GM23338 (cell line): ENCODE results near the gene ALDH1A1. TPM values are rescaled to one million over a fixed set of nuclear protein-coding genes. Genes with fewer than 3 reads are reported as not detected.

Source experiments
- ATAC-seq: fragments of 200-7000 bp; cut with Tn5 transposase; 3 replicates; pipeline ENCODE4 v1.9.1; 2020
- DNase-seq: peaks from one replicate; pipeline ENCODE4 v3.0.0-alpha.2; 2015; ENCODE audit warnings: low spot score
- H2AFZ ChIP-seq: fragments of 200-600 bp; sonication (generic); 2 replicates; pipeline ENCODE4 v1.8.0; 2016; ENCODE audit warnings: antibody characterized with exemption, mild to moderate bottlenecking, moderate library complexity
- H3F3A ChIP-seq: fragments of 200-600 bp; sonication (generic); replicated peaks from 2 replicates; pipeline ENCODE4 v1.8.0; 2017; ENCODE audit warnings: antibody characterized with exemption, mixed run types, low read depth
- H3K27ac ChIP-seq: fragments of 200-600 bp; sonication (generic); 2 replicates; pipeline ENCODE4 v1.6.1; 2016; ENCODE audit warnings: low read depth
- H3K27me3 ChIP-seq: fragments of 200-600 bp; sonication (generic); 2 replicates; pipeline ENCODE4 v1.8.0; 2016; ENCODE audit warnings: mild to moderate bottlenecking, mixed run types, moderate library complexity; ENCODE audit not compliant: insufficient read depth
- H3K36me3 ChIP-seq: fragments of 200-600 bp; sonication (generic); 2 replicates; pipeline ENCODE4 v1.8.0; 2016; ENCODE audit warnings: mild to moderate bottlenecking; ENCODE audit not compliant: insufficient read depth
- H3K4me1 ChIP-seq: fragments of 200-600 bp; sonication (generic); 2 replicates; pipeline ENCODE4 v1.8.0; 2016; ENCODE audit warnings: mild to moderate bottlenecking, moderate library complexity; ENCODE audit not compliant: insufficient read depth
- H3K4me2 ChIP-seq: fragments of 200-600 bp; sonication (generic); 2 replicates; pipeline ENCODE4 v1.7.1; 2017; ENCODE audit warnings: mixed run types
- H3K4me3 ChIP-seq: fragments of 200-600 bp; sonication (generic); 2 replicates; pipeline ENCODE4 v1.6.1; 2016; ENCODE audit warnings: mixed run types
- H3K79me2 ChIP-seq: fragments of 200-600 bp; sonication (generic); replicated peaks from 2 replicates; pipeline ENCODE4 v1.8.0; 2017; ENCODE audit warnings: mild to moderate bottlenecking; ENCODE audit not compliant: insufficient read depth
- H3K9me2 ChIP-seq: fragments of 200-600 bp; sonication (generic); 2 replicates; pipeline ENCODE4 v1.8.0; 2017; ENCODE audit not compliant: insufficient read depth
- H4K20me1 ChIP-seq: fragments of 200-600 bp; sonication (generic); replicated peaks from 2 replicates; pipeline ENCODE4 v1.8.0; 2017; ENCODE audit warnings: mild to moderate bottlenecking; ENCODE audit not compliant: insufficient read depth
- H3K27ac Mint-ChIP-seq: 2 replicates; pipeline ENCODE4 v1.8.0; 2020; ENCODE audit warnings: inconsistent platforms, mild to moderate bottlenecking, moderate library complexity, mixed read lengths
- H3K27me3 Mint-ChIP-seq: 3 replicates; pipeline ENCODE4 v1.8.0; 2022; ENCODE audit warnings: low read depth, mild to moderate bottlenecking, moderate library complexity, mixed read lengths, inconsistent platforms; ENCODE audit not compliant: insufficient read depth, poor library complexity
- H3K36me3 Mint-ChIP-seq: 3 replicates; pipeline ENCODE4 v1.8.0; 2021; ENCODE audit warnings: low read depth, mild to moderate bottlenecking, inconsistent platforms, moderate library complexity, mixed read lengths
- H3K4me1 Mint-ChIP-seq: 3 replicates; pipeline ENCODE4 v1.8.0; 2020; ENCODE audit warnings: mild to moderate bottlenecking, inconsistent platforms, mixed read lengths
- H3K4me3 Mint-ChIP-seq: 3 replicates; pipeline ENCODE4 v1.8.0; 2021; ENCODE audit warnings: moderate library complexity, mild to moderate bottlenecking, inconsistent platforms, mixed read lengths
- H3K9me3 Mint-ChIP-seq: 3 replicates; pipeline ENCODE4 v1.8.0; 2020; ENCODE audit warnings: moderate library complexity, mild to moderate bottlenecking, inconsistent platforms, mixed read lengths
- EZH2 ChIP-seq: fragments of 200-600 bp; sonication (generic); IDR thresholded peaks from one replicate; pipeline ENCODE4 v1.8.0; 2017; ENCODE audit warnings: antibody characterized with exemption, mild to moderate bottlenecking, low read depth; ENCODE audit not compliant: unreplicated experiment
- EZH2phosphoT487 ChIP-seq: fragments of 200-600 bp; sonication (generic); IDR thresholded peaks from one replicate; pipeline ENCODE4 v1.8.1; 2018; ENCODE audit warnings: antibody characterized with exemption; ENCODE audit not compliant: unreplicated experiment
- POLR2AphosphoS5 ChIP-seq: IDR thresholded peaks from 2 replicates; pipeline ENCODE4 v1.6.1; 2016; ENCODE audit warnings: antibody characterized with exemption, low read depth
- REST ChIP-seq: IDR thresholded peaks from one replicate; pipeline ENCODE4 v1.6.1; 2018; ENCODE audit warnings: antibody characterized with exemption; ENCODE audit not compliant: unreplicated experiment
- ZNF114 ChIP-seq: fragments of 250-450 bp; sonication (Bioruptor Pico); IDR thresholded peaks from 2 replicates; pipeline ENCODE4 v1.5.0; 2020; ENCODE audit warnings: mild to moderate bottlenecking, moderate library complexity
- polyA plus RNA-seq: library from polyadenylated mRNA; unstranded; fragments of >200 nt; fragmentation: Nextera tagmentation; extraction: Ambion mirVana; gene quantifications from 2 replicates; pipeline ENCODE4 v1.2.1, GENCODE V29; 2016
- total RNA-seq: library from RNA; depleted of rRNA; stranded (reverse); fragments of >200 nt; shearing (Covaris generic); gene quantifications from 2 replicates; pipeline ENCODE4 v1.2.3, GENCODE V29; 2014
- TF ChIP-seq, protein P1 (sequence below): fragments of 250-450 bp; sonication (Bioruptor Pico); IDR thresholded peaks from 2 replicates; pipeline ENCODE4 v1.5.0; 2020; ENCODE audit warnings: mild to moderate bottlenecking, moderate library complexity

The ALDH1A1 gene
- total and polyA plus RNA-seq, 2 experiments from 2014 or later = 2.1 to 3.4 TPM

DNA sequence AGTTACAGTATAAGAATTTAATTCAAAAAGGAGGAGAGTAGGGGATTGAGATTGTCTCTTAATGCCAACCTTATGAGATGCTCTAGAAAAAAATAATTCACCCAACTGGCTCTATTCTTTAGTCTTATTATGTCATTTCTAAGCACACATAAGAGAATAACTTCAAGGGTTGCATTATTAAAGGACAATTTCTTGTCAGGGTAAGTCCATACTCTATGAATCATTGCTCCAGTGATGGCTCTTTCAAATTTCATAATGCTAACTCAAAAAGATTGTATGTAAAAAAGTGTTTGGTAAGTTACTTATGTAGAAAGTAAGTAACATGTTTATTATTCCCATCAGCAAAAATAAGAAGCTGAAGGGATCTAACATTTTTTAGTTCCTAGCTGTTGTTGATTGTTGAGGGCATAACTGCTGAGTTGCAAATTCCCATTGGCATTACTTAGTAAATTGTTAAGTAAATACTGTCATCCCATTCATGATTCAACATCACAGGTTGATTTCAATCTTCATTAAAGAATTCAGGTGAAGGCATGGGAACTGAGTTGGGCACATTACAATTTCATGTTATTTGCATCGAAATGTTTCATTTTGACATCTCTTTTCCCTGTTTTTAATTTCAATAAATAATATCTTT is 28.6 kb downstream of the ALDH1A1 start:
- Histone ChIP-seq H2AFZ (no peak overlapping the region), H3K4me3 (no peak overlapping the region), H3K4me1 (no peaks in the 10 kb centered on the region), H3K4me2 (no peak overlapping the region), H4K20me1 (no peaks in the 10 kb centered on the region), H3K79me2 (no peaks in the 10 kb centered on the region), H3K27me3 (no peaks in the 10 kb centered on the region), H3F3A (no peaks in the 10 kb centered on the region), H3K36me3 (no peaks in the 10 kb centered on the region), H3K9me2 (no peaks in the 10 kb centered on the region), H3K27ac (no peak overlapping the region)
- H3K9me3 Mint-ChIP-seq = no peaks in the 10 kb centered on the region
- DNase-seq (no peak), ATAC-seq (no peak)
- no peak overlapping the region for H3K4me3 Mint-ChIP-seq
- no peaks in the 10 kb centered on the region for H3K36me3 Mint-ChIP-seq
- H3K27ac Mint-ChIP-seq = no peak overlapping the region
- no peaks in the 10 kb centered on the region for H3K27me3 Mint-ChIP-seq
- TF ChIP-seq EZH2 (no peak), ZNF114 (CRISPR knock-in tag) (no peak), EZH2phosphoT487 (no peak), REST (no peak), POLR2AphosphoS5 (no peak)
- TF ChIP-seq, protein P1, sequence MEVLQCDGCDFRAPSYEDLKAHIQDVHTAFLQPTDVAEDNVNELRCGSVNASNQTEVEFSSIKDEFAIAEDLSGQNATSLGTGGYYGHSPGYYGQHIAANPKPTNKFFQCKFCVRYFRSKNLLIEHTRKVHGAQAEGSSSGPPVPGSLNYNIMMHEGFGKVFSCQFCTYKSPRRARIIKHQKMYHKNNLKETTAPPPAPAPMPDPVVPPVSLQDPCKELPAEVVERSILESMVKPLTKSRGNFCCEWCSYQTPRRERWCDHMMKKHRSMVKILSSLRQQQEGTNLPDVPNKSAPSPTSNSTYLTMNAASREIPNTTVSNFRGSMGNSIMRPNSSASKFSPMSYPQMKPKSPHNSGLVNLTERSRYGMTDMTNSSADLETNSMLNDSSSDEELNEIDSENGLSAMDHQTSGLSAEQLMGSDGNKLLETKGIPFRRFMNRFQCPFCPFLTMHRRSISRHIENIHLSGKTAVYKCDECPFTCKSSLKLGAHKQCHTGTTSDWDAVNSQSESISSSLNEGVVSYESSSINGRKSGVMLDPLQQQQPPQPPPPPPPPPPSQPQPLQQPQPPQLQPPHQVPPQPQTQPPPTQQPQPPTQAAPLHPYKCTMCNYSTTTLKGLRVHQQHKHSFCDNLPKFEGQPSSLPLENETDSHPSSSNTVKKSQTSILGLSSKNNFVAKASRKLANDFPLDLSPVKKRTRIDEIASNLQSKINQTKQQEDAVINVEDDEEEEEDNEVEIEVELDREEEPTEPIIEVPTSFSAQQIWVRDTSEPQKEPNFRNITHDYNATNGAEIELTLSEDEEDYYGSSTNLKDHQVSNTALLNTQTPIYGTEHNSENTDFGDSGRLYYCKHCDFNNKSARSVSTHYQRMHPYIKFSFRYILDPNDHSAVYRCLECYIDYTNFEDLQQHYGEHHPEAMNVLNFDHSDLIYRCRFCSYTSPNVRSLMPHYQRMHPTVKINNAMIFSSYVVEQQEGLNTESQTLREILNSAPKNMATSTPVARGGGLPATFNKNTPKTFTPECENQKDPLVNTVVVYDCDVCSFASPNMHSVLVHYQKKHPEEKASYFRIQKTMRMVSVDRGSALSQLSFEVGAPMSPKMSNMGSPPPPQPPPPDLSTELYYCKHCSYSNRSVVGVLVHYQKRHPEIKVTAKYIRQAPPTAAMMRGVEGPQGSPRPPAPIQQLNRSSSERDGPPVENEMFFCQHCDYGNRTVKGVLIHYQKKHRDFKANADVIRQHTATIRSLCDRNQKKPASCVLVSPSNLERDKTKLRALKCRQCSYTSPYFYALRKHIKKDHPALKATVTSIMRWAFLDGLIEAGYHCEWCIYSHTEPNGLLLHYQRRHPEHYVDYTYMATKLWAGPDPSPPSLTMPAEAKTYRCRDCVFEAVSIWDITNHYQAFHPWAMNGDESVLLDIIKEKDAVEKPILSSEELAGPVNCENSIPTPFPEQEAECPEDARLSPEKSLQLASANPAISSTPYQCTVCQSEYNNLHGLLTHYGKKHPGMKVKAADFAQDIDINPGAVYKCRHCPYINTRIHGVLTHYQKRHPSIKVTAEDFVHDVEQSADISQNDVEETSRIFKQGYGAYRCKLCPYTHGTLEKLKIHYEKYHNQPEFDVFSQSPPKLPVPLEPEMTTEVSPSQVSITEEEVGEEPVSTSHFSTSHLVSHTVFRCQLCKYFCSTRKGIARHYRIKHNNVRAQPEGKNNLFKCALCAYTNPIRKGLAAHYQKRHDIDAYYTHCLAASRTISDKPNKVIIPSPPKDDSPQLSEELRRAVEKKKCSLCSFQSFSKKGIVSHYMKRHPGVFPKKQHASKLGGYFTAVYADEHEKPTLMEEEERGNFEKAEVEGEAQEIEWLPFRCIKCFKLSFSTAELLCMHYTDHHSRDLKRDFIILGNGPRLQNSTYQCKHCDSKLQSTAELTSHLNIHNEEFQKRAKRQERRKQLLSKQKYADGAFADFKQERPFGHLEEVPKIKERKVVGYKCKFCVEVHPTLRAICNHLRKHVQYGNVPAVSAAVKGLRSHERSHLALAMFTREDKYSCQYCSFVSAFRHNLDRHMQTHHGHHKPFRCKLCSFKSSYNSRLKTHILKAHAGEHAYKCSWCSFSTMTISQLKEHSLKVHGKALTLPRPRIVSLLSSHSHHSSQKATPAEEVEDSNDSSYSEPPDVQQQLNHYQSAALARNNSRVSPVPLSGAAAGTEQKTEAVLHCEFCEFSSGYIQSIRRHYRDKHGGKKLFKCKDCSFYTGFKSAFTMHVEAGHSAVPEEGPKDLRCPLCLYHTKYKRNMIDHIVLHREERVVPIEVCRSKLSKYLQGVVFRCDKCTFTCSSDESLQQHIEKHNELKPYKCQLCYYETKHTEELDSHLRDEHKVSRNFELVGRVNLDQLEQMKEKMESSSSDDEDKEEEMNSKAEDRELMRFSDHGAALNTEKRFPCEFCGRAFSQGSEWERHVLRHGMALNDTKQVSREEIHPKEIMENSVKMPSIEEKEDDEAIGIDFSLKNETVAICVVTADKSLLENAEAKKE (CRISPR knock-in tag) = no peak
- peaks cover under 1% of the 10 kb centered on the region; the same call in 2 of the 3 replicates for H3K4me1 Mint-ChIP-seq
